H1 (cell line): ENCODE measurements around the gene PTPN7.

ENCODE experiments used
- CHD2 ChIP-seq: IDR thresholded peaks from 2 replicates; pipeline ENCODE4 v1.6.1; 2012; ENCODE audit warnings: low read length, improper control_type of control experiment
- CREB1 ChIP-seq: IDR thresholded peaks from 2 replicates; pipeline ENCODE4 v1.6.1; 2012; ENCODE audit warnings: inconsistent platforms
- CTBP2 ChIP-seq: IDR thresholded peaks from 2 replicates; pipeline ENCODE4 v1.7.0; 2011; ENCODE audit warnings: borderline replicate concordance, mild to moderate bottlenecking, moderate library complexity, mixed read lengths, low read length; ENCODE audit not compliant: insufficient read depth, insufficient read length
- CTCF ChIP-seq, 3 experiments: IDR thresholded peaks; 1 replicate in 2 of 3; 2 replicates in 1 of 3; pipeline versions ENCODE4 v1.5.1 to v1.6.1; 2011; ENCODE audit warnings: low read length in 3 of 3, mild to moderate bottlenecking in 3 of 3, inconsistent platforms in 2 of 3, low read depth in 1 of 3, moderate library complexity in 1 of 3; ENCODE audit not compliant: insufficient read depth in 1 of 3; ENCODE audit errors: control extremely low read depth in 1 of 3
- HDAC2 ChIP-seq, 2 experiments: fragments of 300-600 bp in 1 of 2; sonication (generic) in 1 of 2; IDR thresholded peaks; 2 replicates each; pipeline ENCODE4 v1.6.1; 2011 to 2012; ENCODE audit warnings: low read depth in 2 of 2, low read length in 2 of 2, mild to moderate bottlenecking in 2 of 2, moderate library complexity in 2 of 2, borderline replicate concordance in 1 of 2, inconsistent platforms in 1 of 2
- HDAC6 ChIP-seq: IDR thresholded peaks from one replicate; pipeline ENCODE4 v1.7.1; 2012; ENCODE audit warnings: low read depth, mild to moderate bottlenecking, inconsistent platforms, low read length, moderate library complexity
- MAFK ChIP-seq: IDR thresholded peaks from 2 replicates; pipeline ENCODE4 v1.6.1; 2012; ENCODE audit warnings: low read depth, mild to moderate bottlenecking, improper control_type of control experiment, low read length
- NRF1 ChIP-seq: IDR thresholded peaks from 2 replicates; pipeline ENCODE4 v1.6.1; 2011; ENCODE audit warnings: mild to moderate bottlenecking, low read depth, low read length, improper control_type of control experiment
- POLR2A ChIP-seq, 2 experiments: IDR thresholded peaks; 1 replicate in 1 of 2; 2 replicates in 1 of 2; pipeline ENCODE4 v1.6.1; 2011; ENCODE audit warnings: low read depth in 2 of 2, low read length in 2 of 2, mild to moderate bottlenecking in 2 of 2; ENCODE audit errors: control extremely low read depth in 1 of 2
- POLR2AphosphoS5 ChIP-seq: IDR thresholded peaks from 2 replicates; pipeline ENCODE4 v1.6.1; 2011; ENCODE audit warnings: low read depth, low read length
- RAD21 ChIP-seq, 2 experiments: IDR thresholded peaks in 1 of 2; conservative IDR thresholded peaks in 1 of 2; 2 replicates each; pipeline ENCODE4 v1.6.1; 2011; ENCODE audit warnings: low read depth in 2 of 2, low read length in 2 of 2, improper control_type of control experiment in 1 of 2, inconsistent platforms in 1 of 2, mild to moderate bottlenecking in 1 of 2, moderate library complexity in 1 of 2
- TAF1 ChIP-seq: IDR thresholded peaks from 2 replicates; pipeline ENCODE4 v1.6.1; 2011; ENCODE audit warnings: mild to moderate bottlenecking, low read depth, low read length
- USF2 ChIP-seq: IDR thresholded peaks from 2 replicates; pipeline ENCODE4 v1.6.1; 2011; ENCODE audit warnings: low read length, improper control_type of control experiment
- TF ChIP-seq, protein P1 (sequence below): fragments of 300-600 bp; sonication (generic); IDR thresholded peaks from 2 replicates; pipeline ENCODE4 v1.7.1; 2012; ENCODE audit warnings: low read length, moderate library complexity, mild to moderate bottlenecking, inconsistent platforms; ENCODE audit not compliant: insufficient replicate concordance

DNA sequence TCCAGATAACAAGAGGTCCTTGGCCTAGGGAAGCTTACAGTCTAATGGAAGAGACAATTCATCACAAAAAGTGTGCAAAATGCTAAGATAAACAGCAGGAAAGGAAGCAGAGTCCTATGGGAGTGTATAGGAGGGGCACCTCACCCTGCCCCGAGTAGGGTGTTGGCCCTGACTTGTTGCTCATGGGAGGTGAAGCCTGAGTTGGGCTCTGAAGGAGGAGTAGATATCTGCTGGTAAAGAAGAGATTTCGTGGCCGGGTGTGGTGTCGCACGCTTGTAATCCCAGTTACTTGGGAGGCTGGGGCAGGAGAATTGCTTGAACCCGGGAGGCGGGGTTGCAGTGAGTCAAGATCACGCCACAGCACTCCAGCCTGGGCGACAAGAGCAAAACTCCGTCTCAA is 56.3 kb downstream of the PTPN7 start:
- TF ChIP-seq POLR2AphosphoS5 (no peak), MAFK (no peak), POLR2A (IDR thresholded peaks at IDR 0.05; ENCODE audit: control extremely low read depth in 1 of 2, low read depth in 2 of 2, low read length in 2 of 2) (no peak), CTCF (IDR thresholded peaks at IDR 0.05; ENCODE audit: control extremely low read depth in 1 of 3, insufficient read depth in 1 of 3, low read depth in 1 of 3, low read length in 3 of 3) (no peak), CHD2 (no peak), CTBP2 (no peak), TAF1 (no peak), RAD21 (IDR thresholded peaks at IDR 0.05 in 1 of 2, conservative IDR thresholded peaks at IDR 0.05 in 1 of 2; ENCODE audit: low read depth in 2 of 2, low read length in 2 of 2) (no peak), NRF1 (no peak), CREB1 (no peak), HDAC6 (no peak), USF2 (no peak), HDAC2 (IDR thresholded peaks at IDR 0.05; ENCODE audit: borderline replicate concordance in 1 of 2, low read depth in 2 of 2, low read length in 2 of 2) (no peak)
- TF ChIP-seq, protein P1, sequence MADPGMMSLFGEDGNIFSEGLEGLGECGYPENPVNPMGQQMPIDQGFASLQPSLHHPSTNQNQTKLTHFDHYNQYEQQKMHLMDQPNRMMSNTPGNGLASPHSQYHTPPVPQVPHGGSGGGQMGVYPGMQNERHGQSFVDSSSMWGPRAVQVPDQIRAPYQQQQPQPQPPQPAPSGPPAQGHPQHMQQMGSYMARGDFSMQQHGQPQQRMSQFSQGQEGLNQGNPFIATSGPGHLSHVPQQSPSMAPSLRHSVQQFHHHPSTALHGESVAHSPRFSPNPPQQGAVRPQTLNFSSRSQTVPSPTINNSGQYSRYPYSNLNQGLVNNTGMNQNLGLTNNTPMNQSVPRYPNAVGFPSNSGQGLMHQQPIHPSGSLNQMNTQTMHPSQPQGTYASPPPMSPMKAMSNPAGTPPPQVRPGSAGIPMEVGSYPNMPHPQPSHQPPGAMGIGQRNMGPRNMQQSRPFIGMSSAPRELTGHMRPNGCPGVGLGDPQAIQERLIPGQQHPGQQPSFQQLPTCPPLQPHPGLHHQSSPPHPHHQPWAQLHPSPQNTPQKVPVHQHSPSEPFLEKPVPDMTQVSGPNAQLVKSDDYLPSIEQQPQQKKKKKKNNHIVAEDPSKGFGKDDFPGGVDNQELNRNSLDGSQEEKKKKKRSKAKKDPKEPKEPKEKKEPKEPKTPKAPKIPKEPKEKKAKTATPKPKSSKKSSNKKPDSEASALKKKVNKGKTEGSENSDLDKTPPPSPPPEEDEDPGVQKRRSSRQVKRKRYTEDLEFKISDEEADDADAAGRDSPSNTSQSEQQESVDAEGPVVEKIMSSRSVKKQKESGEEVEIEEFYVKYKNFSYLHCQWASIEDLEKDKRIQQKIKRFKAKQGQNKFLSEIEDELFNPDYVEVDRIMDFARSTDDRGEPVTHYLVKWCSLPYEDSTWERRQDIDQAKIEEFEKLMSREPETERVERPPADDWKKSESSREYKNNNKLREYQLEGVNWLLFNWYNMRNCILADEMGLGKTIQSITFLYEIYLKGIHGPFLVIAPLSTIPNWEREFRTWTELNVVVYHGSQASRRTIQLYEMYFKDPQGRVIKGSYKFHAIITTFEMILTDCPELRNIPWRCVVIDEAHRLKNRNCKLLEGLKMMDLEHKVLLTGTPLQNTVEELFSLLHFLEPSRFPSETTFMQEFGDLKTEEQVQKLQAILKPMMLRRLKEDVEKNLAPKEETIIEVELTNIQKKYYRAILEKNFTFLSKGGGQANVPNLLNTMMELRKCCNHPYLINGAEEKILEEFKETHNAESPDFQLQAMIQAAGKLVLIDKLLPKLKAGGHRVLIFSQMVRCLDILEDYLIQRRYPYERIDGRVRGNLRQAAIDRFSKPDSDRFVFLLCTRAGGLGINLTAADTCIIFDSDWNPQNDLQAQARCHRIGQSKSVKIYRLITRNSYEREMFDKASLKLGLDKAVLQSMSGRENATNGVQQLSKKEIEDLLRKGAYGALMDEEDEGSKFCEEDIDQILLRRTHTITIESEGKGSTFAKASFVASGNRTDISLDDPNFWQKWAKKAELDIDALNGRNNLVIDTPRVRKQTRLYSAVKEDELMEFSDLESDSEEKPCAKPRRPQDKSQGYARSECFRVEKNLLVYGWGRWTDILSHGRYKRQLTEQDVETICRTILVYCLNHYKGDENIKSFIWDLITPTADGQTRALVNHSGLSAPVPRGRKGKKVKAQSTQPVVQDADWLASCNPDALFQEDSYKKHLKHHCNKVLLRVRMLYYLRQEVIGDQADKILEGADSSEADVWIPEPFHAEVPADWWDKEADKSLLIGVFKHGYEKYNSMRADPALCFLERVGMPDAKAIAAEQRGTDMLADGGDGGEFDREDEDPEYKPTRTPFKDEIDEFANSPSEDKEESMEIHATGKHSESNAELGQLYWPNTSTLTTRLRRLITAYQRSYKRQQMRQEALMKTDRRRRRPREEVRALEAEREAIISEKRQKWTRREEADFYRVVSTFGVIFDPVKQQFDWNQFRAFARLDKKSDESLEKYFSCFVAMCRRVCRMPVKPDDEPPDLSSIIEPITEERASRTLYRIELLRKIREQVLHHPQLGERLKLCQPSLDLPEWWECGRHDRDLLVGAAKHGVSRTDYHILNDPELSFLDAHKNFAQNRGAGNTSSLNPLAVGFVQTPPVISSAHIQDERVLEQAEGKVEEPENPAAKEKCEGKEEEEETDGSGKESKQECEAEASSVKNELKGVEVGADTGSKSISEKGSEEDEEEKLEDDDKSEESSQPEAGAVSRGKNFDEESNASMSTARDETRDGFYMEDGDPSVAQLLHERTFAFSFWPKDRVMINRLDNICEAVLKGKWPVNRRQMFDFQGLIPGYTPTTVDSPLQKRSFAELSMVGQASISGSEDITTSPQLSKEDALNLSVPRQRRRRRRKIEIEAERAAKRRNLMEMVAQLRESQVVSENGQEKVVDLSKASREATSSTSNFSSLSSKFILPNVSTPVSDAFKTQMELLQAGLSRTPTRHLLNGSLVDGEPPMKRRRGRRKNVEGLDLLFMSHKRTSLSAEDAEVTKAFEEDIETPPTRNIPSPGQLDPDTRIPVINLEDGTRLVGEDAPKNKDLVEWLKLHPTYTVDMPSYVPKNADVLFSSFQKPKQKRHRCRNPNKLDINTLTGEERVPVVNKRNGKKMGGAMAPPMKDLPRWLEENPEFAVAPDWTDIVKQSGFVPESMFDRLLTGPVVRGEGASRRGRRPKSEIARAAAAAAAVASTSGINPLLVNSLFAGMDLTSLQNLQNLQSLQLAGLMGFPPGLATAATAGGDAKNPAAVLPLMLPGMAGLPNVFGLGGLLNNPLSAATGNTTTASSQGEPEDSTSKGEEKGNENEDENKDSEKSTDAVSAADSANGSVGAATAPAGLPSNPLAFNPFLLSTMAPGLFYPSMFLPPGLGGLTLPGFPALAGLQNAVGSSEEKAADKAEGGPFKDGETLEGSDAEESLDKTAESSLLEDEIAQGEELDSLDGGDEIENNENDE, result no peak
